PC-3 (cell line): ENCODE results near the gene CYP4V2. TPM values are rescaled to one million over a fixed set of nuclear protein-coding genes. Genes with fewer than 3 reads are reported as not detected.
A peak's percentile ranks its signal among the peaks of the same experiment; 100 is the strongest.

Source experiments
- ATAC-seq: fragments of 200-7000 bp; cut with Tn5 transposase; 2 replicates; pipeline ENCODE4 v1.9.1; 2020; ENCODE audit warnings: mild to moderate bottlenecking, moderate library complexity
- BruUV-seq: library from RNA; stranded (reverse); fragments of 400-500 nt; replicated peaks from 2 replicates; lab custom pipeline; 2021; lab: Mats Ljungman, UMichigan
- CTCF ChIA-PET: fragments of 300-600 bp; sonication (Branson Sonifier 250); formaldehyde crosslinking; loops from one replicate; lab custom pipeline; 2022; ENCODE audit warnings: antibody characterized with exemption; lab: Charles Lee
- POLR2A ChIA-PET: fragments of 300-600 bp; sonication (Branson Sonifier 250); formaldehyde crosslinking; loops from one replicate; lab custom pipeline; 2022; ENCODE audit warnings: antibody characterized with exemption; ENCODE audit not compliant: unreplicated experiment; lab: Charles Lee
- DNase-seq: peaks from one replicate; pipeline ENCODE4 v3.0.0-alpha.2; 2015
- H2AFZ ChIP-seq: fragments of 300-600 bp; sonication (generic); 2 replicates; pipeline ENCODE4 v1.6.0; 2016; ENCODE audit warnings: antibody characterized with exemption, low read length
- H3F3A ChIP-seq: fragments of 300-600 bp; sonication (generic); one replicate; pipeline ENCODE4 v1.6.0; 2017; ENCODE audit warnings: antibody characterized with exemption, low read length, control low read depth, mild to moderate bottlenecking; ENCODE audit not compliant: unreplicated experiment
- H3K27ac ChIP-seq: fragments of 300-600 bp; sonication (generic); 2 replicates; pipeline ENCODE4 v1.5.1; 2016; ENCODE audit warnings: mild to moderate bottlenecking, low read length
- H3K27me3 ChIP-seq: fragments of 300-600 bp; sonication (generic); 2 replicates; pipeline ENCODE4 v1.6.1; 2016; ENCODE audit warnings: low read length, mixed read lengths
- H3K36me3 ChIP-seq: fragments of 300-600 bp; sonication (generic); 2 replicates; pipeline ENCODE4 v1.6.1; 2016; ENCODE audit warnings: low read depth, mixed run types, low read length, mixed read lengths
- H3K4me1 ChIP-seq: fragments of 300-600 bp; sonication (generic); 2 replicates; pipeline ENCODE4 v1.5.1; 2016; ENCODE audit warnings: low read length; ENCODE audit not compliant: insufficient read depth
- H3K4me2 ChIP-seq: fragments of 300-600 bp; sonication (generic); 2 replicates; pipeline ENCODE4 v1.6.0; 2016; ENCODE audit warnings: low read length
- H3K4me3 ChIP-seq: fragments of 300-600 bp; sonication (generic); 2 replicates; pipeline ENCODE4 v1.5.1; 2016; ENCODE audit warnings: mild to moderate bottlenecking, low read length, mixed read lengths
- H3K79me2 ChIP-seq: fragments of 300-600 bp; sonication (generic); 2 replicates; pipeline ENCODE4 v1.6.1; 2017; ENCODE audit warnings: low read length, mixed read lengths
- H3K9ac ChIP-seq: fragments of 300-600 bp; sonication (generic); 2 replicates; pipeline ENCODE4 v1.6.0; 2016; ENCODE audit warnings: mild to moderate bottlenecking, low read length
- H3K9me2 ChIP-seq: fragments of 300-600 bp; sonication (generic); replicated peaks from 2 replicates; pipeline ENCODE4 v1.6.1; 2016; ENCODE audit warnings: mixed run types, low read length, mixed read lengths
- H3K9me3 ChIP-seq: fragments of 300-600 bp; sonication (generic); 2 replicates; pipeline ENCODE4 v1.6.1; 2016; ENCODE audit warnings: low read length, mixed read lengths
- H4K20me1 ChIP-seq: fragments of 300-600 bp; sonication (generic); 2 replicates; pipeline ENCODE4 v1.6.1; 2016; ENCODE audit warnings: low read length, mixed read lengths
- CTCF ChIP-seq: fragments of 300-600 bp; sonication (generic); conservative IDR thresholded peaks from 2 replicates; pipeline ENCODE4 v1.5.1; 2017; ENCODE audit warnings: antibody characterized with exemption, low read depth, mild to moderate bottlenecking, low read length
- EZH2 ChIP-seq: fragments of 300-600 bp; sonication (generic); IDR thresholded peaks from one replicate; pipeline ENCODE4 v1.6.1; 2017; ENCODE audit warnings: antibody characterized with exemption, mild to moderate bottlenecking, low read length; ENCODE audit not compliant: unreplicated experiment
- EZH2phosphoT487 ChIP-seq: fragments of 300-600 bp; sonication (generic); IDR thresholded peaks from 2 replicates; pipeline ENCODE4 v1.6.1; 2018; ENCODE audit warnings: mild to moderate bottlenecking, antibody characterized with exemption, low read length, borderline replicate concordance
- intact Hi-C: fragments of 100-400 bp; cut with micrococcal nuclease; formaldehyde crosslinking; loops from 2 replicates; pipeline ENCODE4 v1.9.0; 2023
- total RNA-seq: library from RNA; depleted of rRNA; stranded (reverse); fragments of >200 nt; gene quantifications from 2 replicates; pipeline ENCODE4 v1.2.3, GENCODE V29; 2014

Gene CYP4V2
- total RNA-seq, 1 experiment from 2014 or later, result 0.69 TPM

- Histone ChIP-seq H3K9me3 (no peaks in the 10 kb centered on the region), H3K4me3 (no peak overlapping the region), H3K79me2 (no peaks in the 10 kb centered on the region), H3K9ac (no peak overlapping the region), H3K4me2 (no peak overlapping the region), H3F3A (no peaks in the 10 kb centered on the region), H2AFZ (no peak overlapping the region), H4K20me1 (no peaks in the 10 kb centered on the region), H3K4me1 (no peaks in the 10 kb centered on the region), H3K27me3 (peaks cover 9% of the 10 kb centered on the region), H3K27ac (no peak overlapping the region), H3K36me3 (no peaks in the 10 kb centered on the region), H3K9me2 (no peaks in the 10 kb centered on the region)
- CTCF ChIA-PET, result no interaction called here
- DNase-seq (no peak), ATAC-seq (no peak)
- no peak for TF ChIP-seq EZH2
- no peak for TF ChIP-seq CTCF
- TF ChIP-seq EZH2phosphoT487, result no peak
- POLR2A ChIA-PET, result no interaction called here
- intact Hi-C loops, result no loop called here
- no TSS peak for BruUV-seq
Observed at GRCh38 chr4:186169333-186169944, 21.9 kb upstream of the CYP4V2 start.

GRCh38 chr4:186169945-186170802, 21.2 kb upstream of the CYP4V2 start:
- no peak overlapping the region for H3K4me2 ChIP-seq
- ATAC-seq (no peak), DNase-seq (peak; percentile 6)
- H3K9me3 ChIP-seq, result no peaks in the 10 kb centered on the region
- H3K4me3 ChIP-seq, result no peak overlapping the region
- TF ChIP-seq EZH2phosphoT487 (no peak), EZH2 (no peak), CTCF (no peak)
- no peak overlapping the region for H3K27ac ChIP-seq
- H3K4me1 ChIP-seq, result no peaks in the 10 kb centered on the region
- ChIA-PET CTCF (no interaction called here), POLR2A (no interaction called here)
- H3K27me3 ChIP-seq, result peaks cover 6% of the 10 kb centered on the region
- no peak overlapping the region for H3K9ac ChIP-seq
- H3K9me2 ChIP-seq, result no peaks in the 10 kb centered on the region
- no TSS peak for BruUV-seq
- H3K79me2 ChIP-seq, result no peaks in the 10 kb centered on the region
- intact Hi-C loops, result no loop called here
- no peak overlapping the region for H2AFZ ChIP-seq
- H3K36me3 ChIP-seq, result no peaks in the 10 kb centered on the region
- H4K20me1 ChIP-seq, result no peaks in the 10 kb centered on the region
- no peaks in the 10 kb centered on the region for H3F3A ChIP-seq

- Histone ChIP-seq H3K9me3 (no peaks in the 10 kb centered on the region), H4K20me1 (no peaks in the 10 kb centered on the region), H3K4me2 (no peak overlapping the region), H3K27ac (no peak overlapping the region), H3K27me3 (no peaks in the 10 kb centered on the region), H2AFZ (no peak overlapping the region), H3K4me3 (no peak overlapping the region), H3K9me2 (no peaks in the 10 kb centered on the region), H3F3A (no peaks in the 10 kb centered on the region), H3K36me3 (no peaks in the 10 kb centered on the region), H3K9ac (no peak overlapping the region), H3K4me1 (no peaks in the 10 kb centered on the region), H3K79me2 (no peaks in the 10 kb centered on the region)
- intact Hi-C loops, result no loop called here
- DNase-seq (no peak), ATAC-seq (no peak)
- BruUV-seq, result no TSS peak
- TF ChIP-seq CTCF, result no peak
- no peak for TF ChIP-seq EZH2phosphoT487
- TF ChIP-seq EZH2, result no peak
- ChIA-PET CTCF (no interaction called here), POLR2A (no interaction called here)
Observed at GRCh38 chr4:186170966-186171365, 20.4 kb upstream of the CYP4V2 start.
